Measurements from ENCODE around the gene ADGRF5.

ADGRF5 gene

GRCh38 chr6:46896871-46897270 is 24.9 kb downstream of the ADGRF5 start:
- no peak overlapping the region for H3K27ac ChIP-seq (ENCODE audit: low read length)
- H3K9ac ChIP-seq (ENCODE audit: low read length), result no peak overlapping the region
- no peaks in the 10 kb centered on the region for H3K36me3 ChIP-seq (replicated peaks; ENCODE audit: low read depth, low read length)
- H3K9me3 ChIP-seq (ENCODE audit: insufficient read depth, low read length), result no peaks in the 10 kb centered on the region
- H3K4me2 ChIP-seq (ENCODE audit: low read length), result no peak overlapping the region
- H2AFZ ChIP-seq (ENCODE audit: low read depth, low read length), result no peak overlapping the region
- TF ChIP-seq EZH2phosphoT487 (IDR thresholded peaks at IDR 0.05; ENCODE audit: low read depth), result no peak
- TF ChIP-seq, protein P1, sequence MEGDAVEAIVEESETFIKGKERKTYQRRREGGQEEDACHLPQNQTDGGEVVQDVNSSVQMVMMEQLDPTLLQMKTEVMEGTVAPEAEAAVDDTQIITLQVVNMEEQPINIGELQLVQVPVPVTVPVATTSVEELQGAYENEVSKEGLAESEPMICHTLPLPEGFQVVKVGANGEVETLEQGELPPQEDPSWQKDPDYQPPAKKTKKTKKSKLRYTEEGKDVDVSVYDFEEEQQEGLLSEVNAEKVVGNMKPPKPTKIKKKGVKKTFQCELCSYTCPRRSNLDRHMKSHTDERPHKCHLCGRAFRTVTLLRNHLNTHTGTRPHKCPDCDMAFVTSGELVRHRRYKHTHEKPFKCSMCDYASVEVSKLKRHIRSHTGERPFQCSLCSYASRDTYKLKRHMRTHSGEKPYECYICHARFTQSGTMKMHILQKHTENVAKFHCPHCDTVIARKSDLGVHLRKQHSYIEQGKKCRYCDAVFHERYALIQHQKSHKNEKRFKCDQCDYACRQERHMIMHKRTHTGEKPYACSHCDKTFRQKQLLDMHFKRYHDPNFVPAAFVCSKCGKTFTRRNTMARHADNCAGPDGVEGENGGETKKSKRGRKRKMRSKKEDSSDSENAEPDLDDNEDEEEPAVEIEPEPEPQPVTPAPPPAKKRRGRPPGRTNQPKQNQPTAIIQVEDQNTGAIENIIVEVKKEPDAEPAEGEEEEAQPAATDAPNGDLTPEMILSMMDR (IDR thresholded peaks at IDR 0.05; ENCODE audit: low read depth, low read length), result no peak
- no peak overlapping the region for H3K4me3 ChIP-seq (ENCODE audit: low read length)
- H3K27me3 ChIP-seq (ENCODE audit: low read depth, low read length), result peaks cover 25% of the 10 kb centered on the region
- no peaks in the 10 kb centered on the region for H3K79me2 ChIP-seq (ENCODE audit: low read length)
- no peaks in the 10 kb centered on the region for H3K4me1 ChIP-seq (ENCODE audit: low read length)
- H4K20me1 ChIP-seq (ENCODE audit: insufficient read depth, low read length), result no peaks in the 10 kb centered on the region

DNA sequence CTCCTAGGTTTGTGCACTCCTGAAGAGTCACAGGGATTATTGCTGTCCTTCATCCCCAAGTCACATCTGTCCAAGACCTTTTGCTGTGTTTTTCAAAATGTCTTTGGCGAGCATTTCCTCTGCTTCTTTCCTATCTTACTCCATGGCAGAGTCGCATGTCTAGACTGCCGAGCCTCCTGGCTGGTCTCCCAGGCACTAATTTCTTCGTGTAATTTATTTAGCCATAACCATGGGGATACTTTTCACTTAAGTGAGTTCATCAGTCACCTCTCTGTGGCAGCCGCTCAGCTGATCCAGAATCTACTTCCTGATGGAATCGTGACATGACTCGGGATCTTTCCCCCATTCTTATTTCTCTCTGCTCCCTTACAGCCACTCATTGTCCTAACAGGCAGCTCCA is 25.8 kb downstream of the ADGRF5 start:
- peaks cover 24% of the 10 kb centered on the region for H3K27me3 ChIP-seq (ENCODE audit: low read depth, low read length)
- H3K36me3 ChIP-seq (replicated peaks; ENCODE audit: low read depth, low read length), result no peaks in the 10 kb centered on the region
- no peak overlapping the region for H3K27ac ChIP-seq (ENCODE audit: low read length)
- TF ChIP-seq, protein P1 (IDR thresholded peaks at IDR 0.05; ENCODE audit: low read depth, low read length), result no peak
- TF ChIP-seq EZH2phosphoT487 (IDR thresholded peaks at IDR 0.05; ENCODE audit: low read depth), result no peak
- H3K4me3 ChIP-seq (ENCODE audit: low read length), result no peak overlapping the region
- no peaks in the 10 kb centered on the region for H3K79me2 ChIP-seq (ENCODE audit: low read length)
- H3K9ac ChIP-seq (ENCODE audit: low read length), result no peak overlapping the region
- H3K9me3 ChIP-seq (ENCODE audit: insufficient read depth, low read length), result no peaks in the 10 kb centered on the region
- no peak overlapping the region for H2AFZ ChIP-seq (ENCODE audit: low read depth, low read length)
- H4K20me1 ChIP-seq (ENCODE audit: insufficient read depth, low read length), result no peaks in the 10 kb centered on the region
- no peak overlapping the region for H3K4me2 ChIP-seq (ENCODE audit: low read length)
- H3K4me1 ChIP-seq (ENCODE audit: low read length), result no peaks in the 10 kb centered on the region

DNA sequence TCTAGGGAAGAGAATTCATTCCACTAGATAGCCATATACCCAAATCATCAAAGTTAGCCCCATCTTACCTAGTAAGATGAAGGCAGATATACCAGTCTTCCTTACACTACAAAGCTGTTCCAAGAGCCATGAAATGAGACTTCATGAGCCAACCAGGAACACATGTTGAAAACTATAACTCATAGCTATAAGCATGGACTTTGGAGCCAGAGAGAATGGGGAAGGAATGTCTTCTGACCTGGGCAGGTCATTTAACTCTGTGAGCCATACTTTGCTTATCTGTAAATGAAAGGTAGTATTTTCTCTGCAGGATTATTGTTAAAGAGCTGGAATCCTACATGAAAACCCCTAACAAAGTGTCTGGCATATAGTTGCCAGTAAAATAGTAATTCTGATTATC is 27.3 kb downstream of the ADGRF5 start:
- H3K9ac ChIP-seq (ENCODE audit: low read length), result no peak overlapping the region
- H2AFZ ChIP-seq (ENCODE audit: low read depth, low read length), result no peak overlapping the region
- H3K27ac ChIP-seq (ENCODE audit: low read length), result no peak overlapping the region
- TF ChIP-seq, protein P1 (IDR thresholded peaks at IDR 0.05; ENCODE audit: low read depth, low read length), result no peak
- no peak for TF ChIP-seq EZH2phosphoT487 (IDR thresholded peaks at IDR 0.05; ENCODE audit: low read depth)
- no peaks in the 10 kb centered on the region for H4K20me1 ChIP-seq (ENCODE audit: insufficient read depth, low read length)
- H3K4me1 ChIP-seq (ENCODE audit: low read length), result no peaks in the 10 kb centered on the region
- no peaks in the 10 kb centered on the region for H3K36me3 ChIP-seq (replicated peaks; ENCODE audit: low read depth, low read length)
- no peaks in the 10 kb centered on the region for H3K79me2 ChIP-seq (ENCODE audit: low read length)
- no peak overlapping the region for H3K4me2 ChIP-seq (ENCODE audit: low read length)
- H3K27me3 ChIP-seq (ENCODE audit: low read depth, low read length), result peaks cover 19% of the 10 kb centered on the region
- H3K9me3 ChIP-seq (ENCODE audit: insufficient read depth, low read length), result no peaks in the 10 kb centered on the region
- no peak overlapping the region for H3K4me3 ChIP-seq (ENCODE audit: low read length)

- no peaks in the 10 kb centered on the region for H3K36me3 ChIP-seq (replicated peaks; ENCODE audit: low read depth, low read length)
- TF ChIP-seq EZH2phosphoT487 (IDR thresholded peaks at IDR 0.05; ENCODE audit: low read depth), result no peak
- TF ChIP-seq, protein P1 (IDR thresholded peaks at IDR 0.05; ENCODE audit: low read depth, low read length), result no peak
- H3K9ac ChIP-seq (ENCODE audit: low read length), result no peak overlapping the region
- no peaks in the 10 kb centered on the region for H3K4me1 ChIP-seq (ENCODE audit: low read length)
- H3K27me3 ChIP-seq (ENCODE audit: low read depth, low read length), result peaks cover 15% of the 10 kb centered on the region; the same call in 1 of the 2 replicates
- H3K79me2 ChIP-seq (ENCODE audit: low read length), result no peaks in the 10 kb centered on the region
- no peak overlapping the region for H2AFZ ChIP-seq (ENCODE audit: low read depth, low read length)
- H3K27ac ChIP-seq (ENCODE audit: low read length), result no peak overlapping the region
- H4K20me1 ChIP-seq (ENCODE audit: insufficient read depth, low read length), result no peaks in the 10 kb centered on the region
- H3K4me2 ChIP-seq (ENCODE audit: low read length), result no peak overlapping the region
- H3K4me3 ChIP-seq (ENCODE audit: low read length), result no peak overlapping the region
- no peaks in the 10 kb centered on the region for H3K9me3 ChIP-seq (ENCODE audit: insufficient read depth, low read length)
These were observed 28.1 kb downstream of the ADGRF5 start for GRCh38 chr6:46893648-46894047.
